ENCODE results near the gene CEACAM16. TPM values are rescaled to one million over a fixed set of nuclear protein-coding genes. Genes with fewer than 3 reads are reported as not detected.

The CEACAM16 gene
- total and polyA plus RNA-seq, 9 of the 15 experiments (the other 6 are each of a cell fraction or from before 2014, with no cell fraction given), result not detected

DNA sequence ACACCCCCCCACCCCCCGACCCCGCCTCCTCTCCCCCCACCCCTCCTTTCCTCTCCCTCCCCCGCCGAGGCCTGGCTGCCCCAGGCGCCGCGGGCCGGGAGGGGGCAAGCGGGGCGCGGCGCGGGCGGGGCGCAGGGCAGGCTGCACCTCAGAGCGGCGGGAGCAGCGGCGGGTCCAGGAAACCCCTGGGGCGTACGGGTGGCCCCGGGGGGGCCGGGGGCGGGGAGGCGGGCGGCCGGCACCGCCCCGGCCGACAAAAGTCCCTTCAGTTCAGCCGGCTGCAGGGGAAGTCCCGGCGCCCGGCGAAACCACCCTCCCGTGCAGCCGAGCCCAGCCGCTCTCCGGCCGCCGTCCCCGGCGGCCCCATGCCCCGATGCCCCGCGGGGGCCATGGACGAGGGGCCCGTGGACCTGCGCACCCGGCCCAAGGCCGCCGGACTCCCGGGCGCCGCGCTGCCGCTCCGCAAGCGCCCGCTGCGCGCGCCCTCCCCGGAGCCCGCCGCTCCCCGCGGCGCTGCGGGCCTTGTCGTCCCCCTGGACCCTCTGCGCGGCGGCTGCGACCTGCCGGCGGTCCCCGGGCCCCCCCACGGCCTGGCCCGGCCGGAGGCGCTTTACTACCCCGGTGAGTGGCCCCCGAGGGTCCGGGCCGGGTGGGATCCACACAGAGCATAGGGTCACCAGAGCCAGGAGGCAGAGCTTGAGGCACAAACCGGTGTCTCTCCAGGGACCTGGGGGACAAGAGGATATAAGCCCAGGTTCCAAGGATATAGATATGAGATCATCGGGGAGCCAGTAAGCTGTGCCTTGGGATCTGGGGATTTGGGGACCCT, 49.7 kb downstream of the CEACAM16 start, which contains the start of gene BCL3 (continued):
- TF ChIP-seq, protein P1, sequence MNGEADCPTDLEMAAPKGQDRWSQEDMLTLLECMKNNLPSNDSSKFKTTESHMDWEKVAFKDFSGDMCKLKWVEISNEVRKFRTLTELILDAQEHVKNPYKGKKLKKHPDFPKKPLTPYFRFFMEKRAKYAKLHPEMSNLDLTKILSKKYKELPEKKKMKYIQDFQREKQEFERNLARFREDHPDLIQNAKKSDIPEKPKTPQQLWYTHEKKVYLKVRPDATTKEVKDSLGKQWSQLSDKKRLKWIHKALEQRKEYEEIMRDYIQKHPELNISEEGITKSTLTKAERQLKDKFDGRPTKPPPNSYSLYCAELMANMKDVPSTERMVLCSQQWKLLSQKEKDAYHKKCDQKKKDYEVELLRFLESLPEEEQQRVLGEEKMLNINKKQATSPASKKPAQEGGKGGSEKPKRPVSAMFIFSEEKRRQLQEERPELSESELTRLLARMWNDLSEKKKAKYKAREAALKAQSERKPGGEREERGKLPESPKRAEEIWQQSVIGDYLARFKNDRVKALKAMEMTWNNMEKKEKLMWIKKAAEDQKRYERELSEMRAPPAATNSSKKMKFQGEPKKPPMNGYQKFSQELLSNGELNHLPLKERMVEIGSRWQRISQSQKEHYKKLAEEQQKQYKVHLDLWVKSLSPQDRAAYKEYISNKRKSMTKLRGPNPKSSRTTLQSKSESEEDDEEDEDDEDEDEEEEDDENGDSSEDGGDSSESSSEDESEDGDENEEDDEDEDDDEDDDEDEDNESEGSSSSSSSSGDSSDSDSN (IDR thresholded peaks at IDR 0.05; ENCODE audit: borderline replicate concordance in 1 of 2, low read depth in 2 of 2, low read length in 2 of 2), result peak; percentile 18 to 83; a peak in 2 of 4 replicates
- peak; percentile 61 for TF ChIP-seq CXXC5 (CRISPR knock-in tag; IDR thresholded peaks at IDR 0.05)
- TF ChIP-seq GABPA (tag; conservative IDR thresholded peaks at IDR 0.05; ENCODE audit: low read depth), result peak; percentile 36; the same call in 1 of the 2 replicates
- TF ChIP-seq CCNT2 (IDR thresholded peaks at IDR 0.05; ENCODE audit: borderline replicate concordance, extremely low read depth, insufficient read length, low read depth, low read length), result peak; percentile 47
- TF ChIP-seq, protein P2, sequence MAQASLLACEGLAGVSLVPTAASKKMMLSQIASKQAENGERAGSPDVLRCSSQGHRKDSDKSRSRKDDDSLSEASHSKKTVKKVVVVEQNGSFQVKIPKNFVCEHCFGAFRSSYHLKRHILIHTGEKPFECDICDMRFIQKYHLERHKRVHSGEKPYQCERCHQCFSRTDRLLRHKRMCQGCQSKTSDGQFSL (CRISPR knock-in tag; IDR thresholded peaks at IDR 0.05), result peak; percentile 55; the same call in 1 of the 2 replicates
- TF ChIP-seq, protein P2 (tag; IDR thresholded peaks at IDR 0.05), result peak in 1 of 2 experiments; percentile 96; a peak in 2 of 4 replicates
- peak; percentile 55; the same call in 1 of the 2 replicates for TF ChIP-seq PHF8 (IDR thresholded peaks at IDR 0.05; ENCODE audit: borderline replicate concordance, low read length)
- TF ChIP-seq SMAD1 (IDR thresholded peaks at IDR 0.05; ENCODE audit: low read depth, low read length, partially characterized antibody), result no peak
- TF ChIP-seq HMGN3 (IDR thresholded peaks at IDR 0.05; ENCODE audit: borderline replicate concordance, extremely low read depth, insufficient read length, low read depth, low read length), result peak; percentile 52
- 0 out of 2 replicates have a peak, but pooled peaks have one; percentile 35 for TF ChIP-seq RBFOX2 (IDR thresholded peaks at IDR 0.05; ENCODE audit: low read depth, low read length)
- TF ChIP-seq POLR2G (IDR thresholded peaks at IDR 0.05; ENCODE audit: low read depth, low read length), result peak; percentile 68
- no peak for TF ChIP-seq SAFB2 (IDR thresholded peaks at IDR 0.05; ENCODE audit: borderline replicate concordance, low read depth, low read length, severe bottlenecking)
- TF ChIP-seq, protein P3, sequence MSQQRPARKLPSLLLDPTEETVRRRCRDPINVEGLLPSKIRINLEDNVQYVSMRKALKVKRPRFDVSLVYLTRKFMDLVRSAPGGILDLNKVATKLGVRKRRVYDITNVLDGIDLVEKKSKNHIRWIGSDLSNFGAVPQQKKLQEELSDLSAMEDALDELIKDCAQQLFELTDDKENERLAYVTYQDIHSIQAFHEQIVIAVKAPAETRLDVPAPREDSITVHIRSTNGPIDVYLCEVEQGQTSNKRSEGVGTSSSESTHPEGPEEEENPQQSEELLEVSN (IDR thresholded peaks at IDR 0.05; ENCODE audit: borderline replicate concordance in 1 of 2, extremely low read depth in 1 of 2, insufficient read depth in 1 of 2, insufficient read length in 1 of 2, low read depth in 1 of 2, low read length in 1 of 2, poor library complexity in 1 of 2, severe bottlenecking in 1 of 2), result peak in 1 of 2 experiments; percentile 17
- TF ChIP-seq RB1 (IDR thresholded peaks at IDR 0.05; ENCODE audit: low read depth), result peak; percentile 37
- peak in 1 of 2 experiments; percentile 71; a peak in 1 of 4 replicates for TF ChIP-seq MAZ (CRISPR knock-in tag; conservative IDR thresholded peaks at IDR 0.05 in 1 of 2, IDR thresholded peaks at IDR 0.05 in 1 of 2)
- TF ChIP-seq, protein P4, sequence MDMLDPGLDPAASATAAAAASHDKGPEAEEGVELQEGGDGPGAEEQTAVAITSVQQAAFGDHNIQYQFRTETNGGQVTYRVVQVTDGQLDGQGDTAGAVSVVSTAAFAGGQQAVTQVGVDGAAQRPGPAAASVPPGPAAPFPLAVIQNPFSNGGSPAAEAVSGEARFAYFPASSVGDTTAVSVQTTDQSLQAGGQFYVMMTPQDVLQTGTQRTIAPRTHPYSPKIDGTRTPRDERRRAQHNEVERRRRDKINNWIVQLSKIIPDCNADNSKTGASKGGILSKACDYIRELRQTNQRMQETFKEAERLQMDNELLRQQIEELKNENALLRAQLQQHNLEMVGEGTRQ (CRISPR knock-in tag; IDR thresholded peaks at IDR 0.05), result no peak
- peak; percentile 51 for TF ChIP-seq ZFX (CRISPR knock-in tag; IDR thresholded peaks at IDR 0.05)
- TF ChIP-seq KLF16 (IDR thresholded peaks at IDR 0.05), result no peak
- TF ChIP-seq RBBP5 (IDR thresholded peaks at IDR 0.05; ENCODE audit: borderline replicate concordance, insufficient read depth, low read length, poor library complexity, severe bottlenecking), result peak; percentile 30
